Pancreas (tissue), 10 donors: Measurements from ENCODE around the gene SOCS2. TPM values are rescaled to one million over a fixed set of nuclear protein-coding genes. Genes with fewer than 3 reads are reported as not detected.

ENCODE experiments used
- ATAC-seq, 4 donors: fragments of 200-7000 bp; cut with Tn5 transposase; one replicate each; pipeline versions ENCODE4 v1.8.0 to v1.9.1; 2020; ENCODE audit warnings: mild to moderate bottlenecking in 4 of 4, moderate library complexity in 4 of 4
- DNase-seq, 6 donors: peaks; one replicate each; pipeline ENCODE4 v3.0.0-alpha.2; 2020
- FAIRE-seq: peaks from 2 replicates; lab custom pipeline; 2012; peaks lifted over from hg19 to GRCh38; lab: Jason Lieb, UNC
- H3K27ac ChIP-seq, 4 donors: fragments of 200-600 bp; sonication (generic); 1 replicate in 3 of 4; 2 replicates in 1 of 4; pipeline versions ENCODE4 v1.5.0 to v1.8.0; 2020
- H3K27me3 ChIP-seq, 4 donors: fragments of 200-600 bp; one replicate each; pipeline ENCODE4 v1.8.0; 2021
- H3K36me3 ChIP-seq, 3 donors: fragments of 200-600 bp; sonication (generic) in 1 of 3; one replicate each; pipeline versions ENCODE4 v1.5.0 to v1.8.0; 2020 to 2021
- H3K4me1 ChIP-seq, 3 donors: fragments of 200-600 bp; one replicate each; pipeline ENCODE4 v1.8.0; 2021
- H3K4me3 ChIP-seq, 4 donors: fragments of 200-600 bp; sonication (generic) in 2 of 4; one replicate each; pipeline versions ENCODE4 v1.5.0 to v1.8.0; 2020 to 2021
- H3K9me3 ChIP-seq, 4 donors: fragments of 200-600 bp; one replicate each; pipeline ENCODE4 v1.8.0; 2021
- CTCF ChIP-seq, 4 donors: fragments of 200-600 bp; sonication (generic) in 3 of 4; IDR thresholded peaks; one replicate each; pipeline versions ENCODE4 v1.5.0 to v1.8.0; 2021; ENCODE audit warnings: antibody characterized with exemption in 4 of 4
- WGBS, 2 donors: extraction: QIAGEN DNeasy Blood & Tissue Kit; methylation state at CpG; one replicate each; pipeline ENCODE4 v1.1.7; 2013; 5-methylcytosine and 5-hydroxymethylcytosine counted together
- intact Hi-C, 3 donors: fragments of 100-400 bp; cut with DNase I; formaldehyde crosslinking; loops; one replicate each; pipeline versions ENCODE4 v1.11.1 to v1.14.2; 2022
- polyA plus RNA-seq, 2 donors: library from polyadenylated mRNA; stranded (reverse); fragments of 200-250 nt; gene quantifications; one replicate each; pipeline ENCODE4 v1.2.3, GENCODE V29; 2013
- total RNA-seq, 6 donors: library from RNA; stranded (reverse); fragmentation: NEBNext Ultra II Directional in 4 of 6; extraction: Animal tissue kit (Norgen Biotek cat#: 25700) in 4 of 6; gene quantifications; one replicate each; pipeline versions ENCODE4 v1.2.1 to v1.2.4, GENCODE V29; 2021 to 2023
- donor health status: healthy with polysubstance abuse.
- donor health status: DM: no; HTN: no; CAD: no; lungs with moderate emphysema.
- donor health status: DM: no; HTN: no; CAD: no.
- donor health status: control.
- donor health status: control.
- donor health status: Bipolar disorder and iron deficiency.
- donor health status: DM: yes; HTN: yes; CAD: no.
- donor health status: DM: no; HTN: no; CAD: no.
- donor health status: DM: no; HTN: no; CAD: no.
- donor health status: DM: yes; HTN: yes; CAD: no.

The SOCS2 gene
- total and polyA plus RNA-seq, 8 donors: 3.2 to 14.8 (median 5.6) TPM

- Histone ChIP-seq H3K4me3 (no peak overlapping the region), H3K9me3 (no peaks in the 10 kb centered on the region), H3K27me3 (no peaks in the 10 kb centered on the region), H3K36me3 (no peaks in the 10 kb centered on the region), H3K27ac (no peak overlapping the region), H3K4me1 (no peaks in the 10 kb centered on the region)
- no peak for ATAC-seq
- DNase-seq: no peak
- intact Hi-C loops: no loop called here
- 86 to 87% methylated on average over 5 of the region's 5 CpGs for WGBS, 2 donors
- no peak for FAIRE-seq
- no peak for TF ChIP-seq CTCF (IDR thresholded peaks at IDR 0.05)
Measured at GRCh38 chr12:93578221-93578620, 5.7 kb downstream of the SOCS2 start.

GRCh38 chr12:93580682-93581081 is 8.2 kb downstream of the SOCS2 start:
- FAIRE-seq (no peak), DNase-seq (no peak), ATAC-seq (no peak)
- intact Hi-C loops: no loop called here
- Histone ChIP-seq H3K36me3 (no peaks in the 10 kb centered on the region), H3K9me3 (no peaks in the 10 kb centered on the region), H3K27me3 (no peaks in the 10 kb centered on the region), H3K27ac (no peak overlapping the region), H3K4me1 (no peaks in the 10 kb centered on the region), H3K4me3 (no peak overlapping the region)
- no peak for TF ChIP-seq CTCF (IDR thresholded peaks at IDR 0.05)

- no peak for TF ChIP-seq CTCF (IDR thresholded peaks at IDR 0.05)
- Histone ChIP-seq H3K4me3 (no peak overlapping the region), H3K36me3 (no peaks in the 10 kb centered on the region), H3K27ac (no peak overlapping the region), H3K9me3 (no peaks in the 10 kb centered on the region), H3K4me1 (no peaks in the 10 kb centered on the region), H3K27me3 (no peaks in the 10 kb centered on the region)
- no peak for ATAC-seq
- WGBS, 2 donors: 31 to 41% methylated on average over 2 of the region's 2 CpGs
- no peak for FAIRE-seq
- DNase-seq: no peak
- intact Hi-C loops: no loop called here
Measured at GRCh38 chr12:93581370-93581769, 8.9 kb downstream of the SOCS2 start.

- Histone ChIP-seq H3K4me1 (no peaks in the 10 kb centered on the region), H3K27me3 (no peaks in the 10 kb centered on the region), H3K36me3 (no peaks in the 10 kb centered on the region), H3K27ac (no peak overlapping the region), H3K4me3 (no peak overlapping the region), H3K9me3 (no peaks in the 10 kb centered on the region)
- WGBS, 2 donors: 95 to 98% methylated on average over 8 of the region's 8 CpGs
- intact Hi-C loops: no loop called here
- ATAC-seq: no peak
- FAIRE-seq: no peak
- no peak for TF ChIP-seq CTCF (IDR thresholded peaks at IDR 0.05)
- no peak for DNase-seq
Measured at GRCh38 chr12:93582351-93582750, 9.9 kb downstream of the SOCS2 start.

- no peak for DNase-seq
- H3K4me1 ChIP-seq: no peaks in the 10 kb centered on the region
- no peaks in the 10 kb centered on the region for H3K27me3 ChIP-seq
- TF ChIP-seq CTCF (IDR thresholded peaks at IDR 0.05): no peak
- no peak for FAIRE-seq
- H3K27ac ChIP-seq: no peak overlapping the region
- intact Hi-C loops: no loop called here
- no peaks in the 10 kb centered on the region for H3K9me3 ChIP-seq
- no peak overlapping the region for H3K4me3 ChIP-seq
- H3K36me3 ChIP-seq: no peaks in the 10 kb centered on the region
- ATAC-seq: no peak
- 90 to 92% methylated on average over 5 of the region's 5 CpGs for WGBS, 2 donors
Measured at GRCh38 chr12:93583627-93584392, 11.3 kb downstream of the SOCS2 start.
